GM12878 (cell line): ENCODE data around the gene AURKAIP1. TPM values are rescaled to one million over a fixed set of nuclear protein-coding genes. Genes with fewer than 3 reads are reported as not detected.

Experiments
- ATAC-seq: fragments of 200-7000 bp; cut with Tn5 transposase; 3 replicates; pipeline ENCODE4 v1.9.1; 2020; ENCODE audit warnings: mild to moderate bottlenecking, moderate library complexity
- BruUV-seq: library from RNA; stranded (reverse); fragments of 400-500 nt; replicated peaks from 2 replicates; lab custom pipeline; 2021; lab: Mats Ljungman, UMichigan
- CTCF ChIA-PET: fragments of 300-600 bp; sonication (Branson Sonifier 250); formaldehyde crosslinking; extraction: SDS; loops from one replicate; lab custom pipeline; 2021; ENCODE audit warnings: inconsistent platforms; lab: Yijun Ruan, JAX
- POLR2A ChIA-PET: fragments of 350-600 bp; formaldehyde crosslinking; extraction: SDS; loops from one replicate; lab custom pipeline; 2021; ENCODE audit warnings: inconsistent platforms; lab: Charles Lee
- RAD21 ChIA-PET: fragments of 300-600 bp; sonication (Branson Sonifier 250); formaldehyde crosslinking; loops from one replicate; lab custom pipeline; 2023; ENCODE audit warnings: antibody characterized with exemption; ENCODE audit not compliant: unreplicated experiment; lab: Charles Lee
- SMC1A ChIA-PET: fragments of 300-600 bp; sonication (Branson Sonifier 250); formaldehyde crosslinking; loops from one replicate; lab custom pipeline; 2023; ENCODE audit not compliant: unreplicated experiment, uncharacterized antibody; lab: Charles Lee
- DNase-seq: peaks from one replicate; pipeline ENCODE4 v3.0.0-alpha.2; 2011; ENCODE audit warnings: low read depth, low spot score
- FAIRE-seq: peaks from 3 replicates; lab custom pipeline; 2011; peaks lifted over from hg19 to GRCh38; lab: Jason Lieb, UNC
- H2AFZ ChIP-seq: 2 replicates; pipeline ENCODE4 v1.6.0; 2011; ENCODE audit warnings: low read depth, low read length, control low read depth; ENCODE audit not compliant: control insufficient read depth
- H3K27ac ChIP-seq: 2 replicates; pipeline ENCODE4 v1.5.1; 2011; ENCODE audit warnings: control low read depth; ENCODE audit not compliant: control insufficient read depth, insufficient read depth
- H3K27me3 ChIP-seq, 2 experiments: replicated peaks in 1 of 2; 2 replicates each; pipeline versions ENCODE4 v1.6.0 to v1.6.1; 2011; ENCODE audit warnings: low read length in 1 of 2; ENCODE audit not compliant: control insufficient read depth in 2 of 2, insufficient read depth in 2 of 2
- H3K36me3 ChIP-seq, 2 experiments: 2 replicates each; pipeline ENCODE4 v1.5.1; 2011; ENCODE audit warnings: low read length in 1 of 2; ENCODE audit not compliant: control insufficient read depth in 2 of 2, insufficient read depth in 2 of 2
- H3K4me1 ChIP-seq: 2 replicates; pipeline ENCODE4 v1.6.1; 2011; ENCODE audit warnings: mild to moderate bottlenecking, low read length, moderate library complexity, mixed read lengths; ENCODE audit not compliant: control insufficient read depth, insufficient read depth
- H3K4me2 ChIP-seq: 2 replicates; pipeline ENCODE4 v1.6.0; 2011; ENCODE audit warnings: control low read depth; ENCODE audit not compliant: control insufficient read depth, insufficient read depth
- H3K4me3 ChIP-seq: fragments of 200-600 bp; sonication (generic); 2 replicates; pipeline ENCODE4 v1.5.1; 2016
- H3K79me2 ChIP-seq: 2 replicates; pipeline ENCODE4 v1.6.0; 2011; ENCODE audit warnings: low read length; ENCODE audit not compliant: control insufficient read depth, insufficient read depth
- H3K9ac ChIP-seq: 2 replicates; pipeline ENCODE4 v1.8.0; 2011; ENCODE audit warnings: low read length, control low read depth, mixed read lengths; ENCODE audit not compliant: control insufficient read depth, insufficient read depth
- H3K9me3 ChIP-seq: replicated peaks from 3 replicates; pipeline ENCODE4 v1.5.1; 2011; ENCODE audit warnings: mild to moderate bottlenecking, low read length; ENCODE audit not compliant: control insufficient read depth, insufficient read depth
- H4K20me1 ChIP-seq: 2 replicates; pipeline ENCODE4 v1.6.0; 2011; ENCODE audit not compliant: control insufficient read depth, insufficient read depth
- BHLHE40 ChIP-seq, 2 experiments: fragments of 450-650 bp in 1 of 2; IDR thresholded peaks; 2 replicates each; pipeline ENCODE4 v1.6.1; 2011 to 2017; ENCODE audit warnings: low read depth in 2 of 2, borderline replicate concordance in 1 of 2, improper control_type of control experiment in 1 of 2, low read length in 1 of 2, mild to moderate bottlenecking in 1 of 2
- FOS ChIP-seq: IDR thresholded peaks from 3 replicates; pipeline ENCODE4 v1.6.1; 2011; ENCODE audit warnings: borderline replicate concordance; ENCODE audit not compliant: insufficient read length; ENCODE audit errors: extremely low read depth
- MEF2B ChIP-seq: fragments of 450-650 bp; IDR thresholded peaks from 2 replicates; pipeline ENCODE4 v1.6.1; 2018; ENCODE audit warnings: mild to moderate bottlenecking, moderate library complexity; ENCODE audit not compliant: partially characterized antibody, poor library complexity, severe bottlenecking
- NR2C1 ChIP-seq: fragments of 450-650 bp; IDR thresholded peaks from 2 replicates; pipeline ENCODE4 v1.6.1; 2017; ENCODE audit warnings: antibody characterized with exemption, mild to moderate bottlenecking, moderate library complexity
- SMARCA5 ChIP-seq: fragments of 450-650 bp; IDR thresholded peaks from 2 replicates; pipeline ENCODE4 v1.6.1; 2017; ENCODE audit warnings: mild to moderate bottlenecking
- WGBS: methylation state at CpG from one replicate; pipeline ENCODE4 v1.1.6; 2016; ENCODE audit warnings: low lambda C conversion rate; ENCODE audit not compliant: insufficient replicate concordance, insufficient coverage; ENCODE audit errors: missing lambda C conversion rate; 5-methylcytosine and 5-hydroxymethylcytosine counted together
- in situ Hi-C: fragments of 300-500 bp; cut with MboI; formaldehyde crosslinking; loops from 9 replicates; pipeline ENCODE4 v1.14.3; 2018; ENCODE audit warnings: mixed read lengths
- intact Hi-C: fragments of 100-400 bp; cut with micrococcal nuclease; formaldehyde crosslinking; loops from one replicate; pipeline ENCODE4 v1.14.2; 2022; ENCODE audit not compliant: unreplicated experiment
- polyA plus RNA-seq, 11 experiments: library from polyadenylated mRNA; depleted of rRNA in 4 of 11; unstranded in 6 of 11; stranded (reverse) in 5 of 11; fragments of >200 nt; fragmentation: Nextera tagmentation in 4 of 11; fragmentation: Illumina TruSeq in 1 of 11; extraction: Ambion mirVana in 4 of 11; extraction: Trizol in 1 of 11; gene quantifications; 1 replicate in 1 of 11; 2 replicates in 10 of 11; pipeline versions ENCODE4 v1.2.1 to v1.2.3, GENCODE V29; 2011 to 2016; ENCODE audit warnings: inconsistent platforms in 2 of 11, missing spikeins in 2 of 11, low read depth in 1 of 11
- total RNA-seq, 4 experiments: library from RNA; depleted of rRNA in 3 of 4; stranded (reverse); fragments of >200 nt in 3 of 4; fragmentation: Illumina TruSeq in 1 of 4; extraction: Trizol in 1 of 4; gene quantifications; 2 replicates each; pipeline versions ENCODE4 v1.2.1 to v1.2.3, GENCODE V29; 2013 to 2021
- TF ChIP-seq, protein P1 (sequence below): fragments of 450-650 bp; IDR thresholded peaks from 2 replicates; pipeline ENCODE4 v1.6.1; 2017; ENCODE audit warnings: mild to moderate bottlenecking, low read depth, inconsistent platforms; ENCODE audit not compliant: poor library complexity, severe bottlenecking

The AURKAIP1 gene
- total and polyA plus RNA-seq, 10 of the 15 experiments (the other 5 are each of a cell fraction or from before 2014, with no cell fraction given) = 6.5 to 366 (median 120) TPM

DNA sequence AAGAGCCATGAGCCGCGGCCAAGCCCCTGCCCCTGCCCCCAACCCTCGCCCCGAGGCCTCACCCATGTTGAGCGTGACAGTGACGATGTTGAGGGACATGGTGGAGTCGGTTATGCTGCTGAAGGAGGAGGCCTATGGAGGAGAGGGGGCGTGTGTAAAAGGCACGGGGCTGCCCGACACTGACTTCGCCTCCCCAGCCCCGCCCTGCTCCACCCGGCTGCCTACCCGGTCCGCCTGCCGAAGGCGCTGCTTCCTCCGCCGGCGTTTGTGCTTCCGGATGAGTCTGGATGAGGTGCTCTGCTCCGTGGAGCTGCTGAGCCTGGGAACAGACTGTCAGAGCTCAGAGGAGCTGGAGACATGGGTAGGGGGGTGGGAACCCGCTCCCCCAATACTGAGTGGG is 34.8 kb downstream of the AURKAIP1 start:
- H3K9ac ChIP-seq = no peak overlapping the region
- no peak for FAIRE-seq
- H3K9me3 ChIP-seq = no peaks in the 10 kb centered on the region
- no peaks in the 10 kb centered on the region for H3K4me1 ChIP-seq
- TF ChIP-seq, protein P1, sequence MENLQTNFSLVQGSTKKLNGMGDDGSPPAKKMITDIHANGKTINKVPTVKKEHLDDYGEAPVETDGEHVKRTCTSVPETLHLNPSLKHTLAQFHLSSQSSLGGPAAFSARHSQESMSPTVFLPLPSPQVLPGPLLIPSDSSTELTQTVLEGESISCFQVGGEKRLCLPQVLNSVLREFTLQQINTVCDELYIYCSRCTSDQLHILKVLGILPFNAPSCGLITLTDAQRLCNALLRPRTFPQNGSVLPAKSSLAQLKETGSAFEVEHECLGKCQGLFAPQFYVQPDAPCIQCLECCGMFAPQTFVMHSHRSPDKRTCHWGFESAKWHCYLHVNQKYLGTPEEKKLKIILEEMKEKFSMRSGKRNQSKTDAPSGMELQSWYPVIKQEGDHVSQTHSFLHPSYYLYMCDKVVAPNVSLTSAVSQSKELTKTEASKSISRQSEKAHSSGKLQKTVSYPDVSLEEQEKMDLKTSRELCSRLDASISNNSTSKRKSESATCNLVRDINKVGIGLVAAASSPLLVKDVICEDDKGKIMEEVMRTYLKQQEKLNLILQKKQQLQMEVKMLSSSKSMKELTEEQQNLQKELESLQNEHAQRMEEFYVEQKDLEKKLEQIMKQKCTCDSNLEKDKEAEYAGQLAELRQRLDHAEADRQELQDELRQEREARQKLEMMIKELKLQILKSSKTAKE = no peak
- TF ChIP-seq FOS (no peak), BHLHE40 (IDR thresholded peaks at IDR 0.05; ENCODE audit: borderline replicate concordance in 1 of 2, low read depth in 2 of 2, low read length in 1 of 2) (no peak), NR2C1 (no peak), MEF2B (no peak), SMARCA5 (no peak)
- TF ChIP-seq, all 136 proteins: peak for 0
- 95% methylated on average over 23 of the region's 23 CpGs for WGBS
- POLR2A ChIA-PET = no interaction called here
- Histone ChIP-seq H3K36me3 (peaks cover 0 to 5% of the 10 kb centered on the region in 2 experiments), H3K4me3 (no peak overlapping the region), H4K20me1 (no peaks in the 10 kb centered on the region), H3K79me2 (no peaks in the 10 kb centered on the region), H2AFZ (no peak overlapping the region), H3K27ac (no peak overlapping the region), H3K27me3 (no peaks in the 10 kb centered on the region), H3K4me2 (no peak overlapping the region)
- RAD21 ChIA-PET = no interaction called here
- intact Hi-C loops = no loop called here
- DNase-seq (no peak), ATAC-seq (no peak)
- in situ Hi-C loops = no loop called here
- SMC1A ChIA-PET = no interaction called here
- BruUV-seq = no TSS peak
- CTCF ChIA-PET = no interaction called here
